Measurements from ENCODE around the gene PRKG1.

- TF ChIP-seq, protein P1, sequence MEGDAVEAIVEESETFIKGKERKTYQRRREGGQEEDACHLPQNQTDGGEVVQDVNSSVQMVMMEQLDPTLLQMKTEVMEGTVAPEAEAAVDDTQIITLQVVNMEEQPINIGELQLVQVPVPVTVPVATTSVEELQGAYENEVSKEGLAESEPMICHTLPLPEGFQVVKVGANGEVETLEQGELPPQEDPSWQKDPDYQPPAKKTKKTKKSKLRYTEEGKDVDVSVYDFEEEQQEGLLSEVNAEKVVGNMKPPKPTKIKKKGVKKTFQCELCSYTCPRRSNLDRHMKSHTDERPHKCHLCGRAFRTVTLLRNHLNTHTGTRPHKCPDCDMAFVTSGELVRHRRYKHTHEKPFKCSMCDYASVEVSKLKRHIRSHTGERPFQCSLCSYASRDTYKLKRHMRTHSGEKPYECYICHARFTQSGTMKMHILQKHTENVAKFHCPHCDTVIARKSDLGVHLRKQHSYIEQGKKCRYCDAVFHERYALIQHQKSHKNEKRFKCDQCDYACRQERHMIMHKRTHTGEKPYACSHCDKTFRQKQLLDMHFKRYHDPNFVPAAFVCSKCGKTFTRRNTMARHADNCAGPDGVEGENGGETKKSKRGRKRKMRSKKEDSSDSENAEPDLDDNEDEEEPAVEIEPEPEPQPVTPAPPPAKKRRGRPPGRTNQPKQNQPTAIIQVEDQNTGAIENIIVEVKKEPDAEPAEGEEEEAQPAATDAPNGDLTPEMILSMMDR (IDR thresholded peaks at IDR 0.05; ENCODE audit: low read depth, low read length, missing input control): no peak
- TF ChIP-seq GABPA (IDR thresholded peaks at IDR 0.05 in 1 of 2, conservative IDR thresholded peaks at IDR 0.05 in 1 of 2) (no peak), RAD21 (IDR thresholded peaks at IDR 0.05) (no peak), ZBTB33 (IDR thresholded peaks at IDR 0.05) (no peak), TAF1 (conservative IDR thresholded peaks at IDR 0.05) (no peak), HNF4A (conservative IDR thresholded peaks at IDR 0.05) (no peak), FOXA1 (IDR thresholded peaks at IDR 0.05) (no peak), YY1 (IDR thresholded peaks at IDR 0.05) (no peak), SP1 (IDR thresholded peaks at IDR 0.05) (no peak), JUND (IDR thresholded peaks at IDR 0.05) (no peak), EGR1 (IDR thresholded peaks at IDR 0.05; ENCODE audit: low read depth in 2 of 2) (no peak)
- TF ChIP-seq, protein P2, sequence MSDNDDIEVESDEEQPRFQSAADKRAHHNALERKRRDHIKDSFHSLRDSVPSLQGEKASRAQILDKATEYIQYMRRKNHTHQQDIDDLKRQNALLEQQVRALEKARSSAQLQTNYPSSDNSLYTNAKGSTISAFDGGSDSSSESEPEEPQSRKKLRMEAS (IDR thresholded peaks at IDR 0.05): no peak
- TF ChIP-seq, protein P3, sequence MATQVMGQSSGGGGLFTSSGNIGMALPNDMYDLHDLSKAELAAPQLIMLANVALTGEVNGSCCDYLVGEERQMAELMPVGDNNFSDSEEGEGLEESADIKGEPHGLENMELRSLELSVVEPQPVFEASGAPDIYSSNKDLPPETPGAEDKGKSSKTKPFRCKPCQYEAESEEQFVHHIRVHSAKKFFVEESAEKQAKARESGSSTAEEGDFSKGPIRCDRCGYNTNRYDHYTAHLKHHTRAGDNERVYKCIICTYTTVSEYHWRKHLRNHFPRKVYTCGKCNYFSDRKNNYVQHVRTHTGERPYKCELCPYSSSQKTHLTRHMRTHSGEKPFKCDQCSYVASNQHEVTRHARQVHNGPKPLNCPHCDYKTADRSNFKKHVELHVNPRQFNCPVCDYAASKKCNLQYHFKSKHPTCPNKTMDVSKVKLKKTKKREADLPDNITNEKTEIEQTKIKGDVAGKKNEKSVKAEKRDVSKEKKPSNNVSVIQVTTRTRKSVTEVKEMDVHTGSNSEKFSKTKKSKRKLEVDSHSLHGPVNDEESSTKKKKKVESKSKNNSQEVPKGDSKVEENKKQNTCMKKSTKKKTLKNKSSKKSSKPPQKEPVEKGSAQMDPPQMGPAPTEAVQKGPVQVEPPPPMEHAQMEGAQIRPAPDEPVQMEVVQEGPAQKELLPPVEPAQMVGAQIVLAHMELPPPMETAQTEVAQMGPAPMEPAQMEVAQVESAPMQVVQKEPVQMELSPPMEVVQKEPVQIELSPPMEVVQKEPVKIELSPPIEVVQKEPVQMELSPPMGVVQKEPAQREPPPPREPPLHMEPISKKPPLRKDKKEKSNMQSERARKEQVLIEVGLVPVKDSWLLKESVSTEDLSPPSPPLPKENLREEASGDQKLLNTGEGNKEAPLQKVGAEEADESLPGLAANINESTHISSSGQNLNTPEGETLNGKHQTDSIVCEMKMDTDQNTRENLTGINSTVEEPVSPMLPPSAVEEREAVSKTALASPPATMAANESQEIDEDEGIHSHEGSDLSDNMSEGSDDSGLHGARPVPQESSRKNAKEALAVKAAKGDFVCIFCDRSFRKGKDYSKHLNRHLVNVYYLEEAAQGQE (IDR thresholded peaks at IDR 0.05): no peak
- TF ChIP-seq, protein P4, sequence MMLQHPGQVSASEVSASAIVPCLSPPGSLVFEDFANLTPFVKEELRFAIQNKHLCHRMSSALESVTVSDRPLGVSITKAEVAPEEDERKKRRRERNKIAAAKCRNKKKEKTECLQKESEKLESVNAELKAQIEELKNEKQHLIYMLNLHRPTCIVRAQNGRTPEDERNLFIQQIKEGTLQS (IDR thresholded peaks at IDR 0.05): no peak
Observed at GRCh38 chr10:51384971-51385370, 310.7 kb downstream of the PRKG1 start.
